H1 (cell line): ENCODE measurements around the gene ADGRA3. TPM values are rescaled to one million over a fixed set of nuclear protein-coding genes. Genes with fewer than 3 reads are reported as not detected.

ENCODE experiments used
- CTCF ChIA-PET: fragments of 300-600 bp; sonication (Branson Sonifier 250); formaldehyde crosslinking; loops from one replicate; lab custom pipeline; 2021; ENCODE audit not compliant: partially characterized antibody; lab: Charles Lee
- POLR2A ChIA-PET: fragments of 300-600 bp; sonication (Branson Sonifier 250); formaldehyde crosslinking; loops from one replicate; lab custom pipeline; 2021; ENCODE audit warnings: inconsistent platforms; ENCODE audit not compliant: partially characterized antibody; lab: Charles Lee
- DNase-seq, 2 experiments: peaks; one replicate each; pipeline versions ENCODE4 v3.0.0 to v3.0.0-alpha.2; 2010 to 2022; ENCODE audit warnings: low spot score in 2 of 2, low read depth in 1 of 2, mixed read lengths in 1 of 2
- FAIRE-seq: peaks from 2 replicates; lab custom pipeline; 2011; peaks lifted over from hg19 to GRCh38; lab: Jason Lieb, UNC
- H2AFZ ChIP-seq: 2 replicates; pipeline ENCODE4 v1.8.1; 2012; ENCODE audit warnings: low read length, inconsistent platforms
- H2AK5ac ChIP-seq: 2 replicates; pipeline ENCODE4 v1.6.1; 2013; ENCODE audit warnings: low read depth, low read length
- H2BK120ac ChIP-seq: replicated peaks from 2 replicates; pipeline ENCODE3; 2013; ENCODE audit warnings: low read depth, low read length, inconsistent platforms
- H2BK12ac ChIP-seq: 2 replicates; pipeline ENCODE4 v1.6.1; 2013; ENCODE audit warnings: low read depth, low read length
- H2BK15ac ChIP-seq: 2 replicates; pipeline ENCODE4 v1.6.1; 2013; ENCODE audit warnings: low read length
- H2BK20ac ChIP-seq: 2 replicates; pipeline ENCODE4 v1.6.1; 2013; ENCODE audit warnings: low read length
- H2BK5ac ChIP-seq: 2 replicates; pipeline ENCODE4 v1.6.1; 2013; ENCODE audit warnings: low read depth, low read length
- H3K14ac ChIP-seq: 2 replicates; pipeline ENCODE4 v1.6.1; 2013; ENCODE audit warnings: inconsistent platforms; ENCODE audit not compliant: insufficient read length
- H3K18ac ChIP-seq: 2 replicates; pipeline ENCODE4 v1.6.1; 2013; ENCODE audit warnings: low read length; ENCODE audit errors: extremely low read depth
- H3K23ac ChIP-seq: 2 replicates; pipeline ENCODE4 v1.6.1; 2013; ENCODE audit warnings: inconsistent platforms; ENCODE audit not compliant: insufficient read length
- H3K23me2 ChIP-seq: 2 replicates; pipeline ENCODE4 v1.6.1; 2013; ENCODE audit warnings: low read depth, low read length
- H3K27ac ChIP-seq: 2 replicates; pipeline ENCODE4 v1.6.1; 2011; ENCODE audit warnings: low read depth, low read length, inconsistent platforms
- H3K27me3 ChIP-seq, 4 experiments: replicated peaks in 1 of 4; 1 replicate in 1 of 4; 2 replicates in 3 of 4; pipeline versions ENCODE4 v1.6.1 to v1.8.1; 2011 to 2013; ENCODE audit warnings: low read length in 3 of 4, mild to moderate bottlenecking in 3 of 4, inconsistent platforms in 2 of 4, mixed read lengths in 2 of 4, moderate library complexity in 1 of 4; ENCODE audit not compliant: control insufficient read depth in 3 of 4, insufficient read depth in 3 of 4; ENCODE audit errors: extremely low read depth in 1 of 4
- H3K36me3 ChIP-seq, 4 experiments: 2 replicates each; pipeline versions ENCODE4 v1.6.1 to v1.8.1; 2011 to 2013; ENCODE audit warnings: mild to moderate bottlenecking in 4 of 4, low read length in 3 of 4, moderate library complexity in 2 of 4, control low read depth in 1 of 4, inconsistent platforms in 1 of 4; ENCODE audit not compliant: insufficient read depth in 4 of 4, control insufficient read depth in 2 of 4
- H3K4ac ChIP-seq: replicated peaks from 2 replicates; pipeline ENCODE3; 2013; ENCODE audit warnings: low read length, low read depth, mixed read lengths, inconsistent platforms; ENCODE audit not compliant: insufficient read length
- H3K4me1 ChIP-seq, 4 experiments: replicated peaks in 1 of 4; 1 replicate in 1 of 4; 2 replicates in 3 of 4; pipeline versions ENCODE4 v1.6.1 to v1.8.1; 2011 to 2013; ENCODE audit warnings: low read length in 3 of 4, inconsistent platforms in 2 of 4, mixed read lengths in 1 of 4; ENCODE audit not compliant: insufficient read depth in 4 of 4, control insufficient read depth in 3 of 4
- H3K4me2 ChIP-seq, 2 experiments: 2 replicates each; pipeline versions ENCODE4 v1.6.1 to v1.8.1; 2011 to 2013; ENCODE audit warnings: low read depth in 2 of 2, low read length in 2 of 2, control low read depth in 1 of 2, inconsistent platforms in 1 of 2, mild to moderate bottlenecking in 1 of 2; ENCODE audit not compliant: insufficient read depth in 1 of 2
- H3K4me3 ChIP-seq, 4 experiments: fragments of 200-600, 300-600 bp in 1 of 4; sonication (generic), shearing (Covaris generic), sonication (Bioruptor Twin) in 1 of 4; 2 replicates each; pipeline versions ENCODE4 v1.5.1 to v1.8.1; 2011 to 2016; ENCODE audit warnings: low read length in 4 of 4, low read depth in 3 of 4, control low read depth in 2 of 4, inconsistent platforms in 2 of 4, mild to moderate bottlenecking in 2 of 4, mixed read lengths in 1 of 4, moderate library complexity in 1 of 4; ENCODE audit not compliant: insufficient read depth in 2 of 4; ENCODE audit errors: extremely low read depth in 1 of 4
- H3K56ac ChIP-seq: replicated peaks from 2 replicates; pipeline ENCODE3; 2013; ENCODE audit warnings: low read depth, mild to moderate bottlenecking, mixed read lengths, low read length, inconsistent platforms; ENCODE audit not compliant: insufficient read length
- H3K79me1 ChIP-seq: 2 replicates; pipeline ENCODE4 v1.6.1; 2013; ENCODE audit warnings: low read depth, low read length, control low read depth
- H3K79me2 ChIP-seq, 2 experiments: 2 replicates each; pipeline versions ENCODE4 v1.6.1 to v1.8.1; 2012 to 2013; ENCODE audit warnings: low read length in 2 of 2, mild to moderate bottlenecking in 2 of 2, inconsistent platforms in 1 of 2; ENCODE audit not compliant: insufficient read depth in 2 of 2, control insufficient read depth in 1 of 2
- H3K9ac ChIP-seq, 4 experiments: replicated peaks in 1 of 4; 1 replicate in 1 of 4; 2 replicates in 3 of 4; pipeline versions ENCODE4 v1.6.1 to v1.8.1; 2011 to 2013; ENCODE audit warnings: low read depth in 3 of 4, low read length in 3 of 4, control low read depth in 2 of 4, mild to moderate bottlenecking in 2 of 4, moderate library complexity in 2 of 4, inconsistent platforms in 1 of 4; ENCODE audit errors: extremely low read depth in 1 of 4
- H3K9me3 ChIP-seq, 2 experiments: 2 replicates each; pipeline versions ENCODE4 v1.6.1 to v1.8.1; 2012 to 2013; ENCODE audit warnings: mild to moderate bottlenecking in 2 of 2, moderate library complexity in 2 of 2, control low read depth in 1 of 2, inconsistent platforms in 1 of 2, low read depth in 1 of 2, low read length in 1 of 2, mixed read lengths in 1 of 2; ENCODE audit not compliant: insufficient read depth in 2 of 2
- H4K20me1 ChIP-seq, 2 experiments: replicated peaks in 1 of 2; 2 replicates each; pipeline versions ENCODE3 to v1.8.1; 2011 to 2013; ENCODE audit warnings: inconsistent platforms in 2 of 2, low read length in 2 of 2, mild to moderate bottlenecking in 1 of 2; ENCODE audit not compliant: insufficient read depth in 2 of 2, control insufficient read depth in 1 of 2
- H4K5ac ChIP-seq: 2 replicates; pipeline ENCODE4 v1.6.1; 2013; ENCODE audit warnings: low read length, low read depth, mixed read lengths, inconsistent platforms; ENCODE audit not compliant: insufficient read length
- H4K8ac ChIP-seq: 2 replicates; pipeline ENCODE4 v1.8.0; 2013; ENCODE audit warnings: mild to moderate bottlenecking, moderate library complexity, low read length, inconsistent platforms; ENCODE audit not compliant: insufficient read depth; ENCODE audit errors: extremely low read depth
- H4K91ac ChIP-seq: replicated peaks from 2 replicates; pipeline ENCODE3; 2013; ENCODE audit warnings: low read length, mixed read lengths, inconsistent platforms; ENCODE audit not compliant: insufficient read length
- BCL11A ChIP-seq, 2 experiments: IDR thresholded peaks; one replicate each; pipeline ENCODE4 v1.6.1; 2011; ENCODE audit warnings: low read depth in 2 of 2, low read length in 2 of 2, mild to moderate bottlenecking in 2 of 2
- CHD1 ChIP-seq: IDR thresholded peaks from 2 replicates; pipeline ENCODE4 v1.6.1; 2012; ENCODE audit warnings: low read depth, low read length, improper control_type of control experiment
- EZH2 ChIP-seq: fragments of 200-600 bp; sonication (generic); IDR thresholded peaks from 2 replicates; pipeline ENCODE4 v1.7.1; 2012; ENCODE audit warnings: low read depth, mild to moderate bottlenecking, moderate library complexity, low read length, inconsistent platforms; ENCODE audit not compliant: severe bottlenecking
- GABPA ChIP-seq: IDR thresholded peaks from 2 replicates; pipeline ENCODE4 v1.6.1; 2011; ENCODE audit warnings: mild to moderate bottlenecking, low read length, moderate library complexity, borderline replicate concordance; ENCODE audit not compliant: insufficient read depth
- KDM1A ChIP-seq: fragments of 200-600, 300-600 bp; sonication (generic); IDR thresholded peaks from 2 replicates; pipeline ENCODE4 v1.7.1; 2016; ENCODE audit warnings: mild to moderate bottlenecking, low read length, borderline replicate concordance
- KDM5A ChIP-seq: fragments of 200-600 bp; IDR thresholded peaks from 2 replicates; pipeline ENCODE4 v1.7.1; 2012; ENCODE audit warnings: mild to moderate bottlenecking, low read length, inconsistent platforms, mixed read lengths
- SAP30 ChIP-seq: fragments of 300-600 bp; sonication (generic); IDR thresholded peaks from 2 replicates; pipeline ENCODE4 v1.7.1; 2012; ENCODE audit warnings: low read length, moderate library complexity, mild to moderate bottlenecking, inconsistent platforms; ENCODE audit not compliant: insufficient read depth, insufficient replicate concordance
- SRF ChIP-seq: IDR thresholded peaks from 2 replicates; pipeline ENCODE4 v1.6.1; 2011; ENCODE audit warnings: mild to moderate bottlenecking, low read depth, low read length, moderate library complexity
- WGBS, 2 experiments: shearing (Covaris generic) in 1 of 2; methylation state at CpG; one replicate each; pipeline versions ENCODE4 v1.1.6 to v1.1.7; 2013 to 2015; ENCODE audit warnings: low lambda C conversion rate in 2 of 2, mixed read lengths in 2 of 2, inconsistent platforms in 1 of 2, low coverage in 1 of 2, missing lambda C conversion rate in 1 of 2; ENCODE audit not compliant: insufficient replicate concordance in 2 of 2, insufficient coverage in 1 of 2, insufficient read length in 1 of 2; ENCODE audit errors: extremely low coverage in 1 of 2, missing lambda C conversion rate in 1 of 2; 5-methylcytosine and 5-hydroxymethylcytosine counted together
- polyA plus RNA-seq, 7 experiments: library from polyadenylated mRNA; depleted of rRNA in 3 of 7; stranded (reverse) in 5 of 7; unstranded in 2 of 7; fragments of >200 nt in 5 of 7; fragments of 200-250 nt in 2 of 7; gene quantifications; 1 replicate in 5 of 7; 2 replicates in 1 of 7; 4 replicates in 1 of 7; pipeline versions ENCODE4 v1.2.1 to v1.2.3, GENCODE V29; 2011 to 2013; ENCODE audit warnings: missing spikeins in 2 of 7, mixed read lengths in 2 of 7
- total RNA-seq: library from RNA; stranded (reverse); fragmentation: NEBNext Ultra II Directional; extraction: Animal tissue kit (Norgen Biotek cat#: 25700); gene quantifications from 2 replicates; pipeline ENCODE4 v1.2.1, GENCODE V29; 2021
- TF ChIP-seq, protein P1 (sequence below): IDR thresholded peaks from 2 replicates; pipeline ENCODE4 v1.6.1; 2012; ENCODE audit warnings: low read length, inconsistent platforms

Gene ADGRA3
- total and polyA plus RNA-seq, 2 of the 8 experiments (the other 6 are each of a cell fraction or from before 2014, with no cell fraction given): 31.5 to 63.0 TPM

DNA sequence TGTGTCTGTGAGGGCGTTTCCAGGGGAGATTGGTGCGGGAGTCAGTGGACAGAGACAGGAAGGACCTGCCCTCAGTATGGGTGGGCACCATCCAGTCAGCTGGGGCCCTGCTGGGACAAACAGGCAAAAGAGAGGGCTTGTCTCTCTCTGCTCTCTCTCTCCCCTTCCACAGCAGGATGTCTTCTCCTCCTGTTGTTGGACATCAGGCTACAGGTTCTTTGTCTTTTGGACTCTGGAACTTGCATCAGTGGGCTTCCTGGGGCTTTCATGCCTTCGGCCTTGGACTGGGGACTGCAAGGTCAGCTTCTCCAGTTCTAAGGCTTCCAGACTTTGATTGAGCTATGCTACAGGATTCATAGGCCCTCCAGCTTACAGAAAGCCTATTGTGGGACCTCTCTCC, 59.6 kb downstream of the ADGRA3 start:
- Histone ChIP-seq H4K20me1 (peaks cover 0 to 1% of the 10 kb centered on the region in 2 experiments), H2BK5ac (no peak overlapping the region; the same call in 1 of the 2 replicates), H2BK15ac (no peak overlapping the region), H3K79me2 (0 out of 4 replicates have a peak, but pooled peaks cover 0 to 6% of the 10 kb centered on the region in 2 experiments), H4K91ac (no peak overlapping the region), H2AFZ (no peak overlapping the region), H3K36me3 (peaks cover 3 to 19% (median 5%) of the 10 kb centered on the region in 4 experiments; a peak in 3 of 8 replicates), H3K14ac (no peak overlapping the region), H2BK12ac (no peak overlapping the region), H3K23me2 (no peaks in the 10 kb centered on the region; the same call in 1 of the 2 replicates), H2AK5ac (no peak overlapping the region), H4K8ac (no peak overlapping the region), H3K4me1 (peaks cover 0 to 10% (median 3%) of the 10 kb centered on the region in 4 experiments; a peak in 3 of 7 replicates), H3K27me3 (no peaks in the 10 kb centered on the region), H3K23ac (no peak overlapping the region), H3K4me2 (no peak overlapping the region), H3K9me3 (no peaks in the 10 kb centered on the region), H3K4ac (no peak overlapping the region)
- FAIRE-seq: no peak
- no peak for DNase-seq
- WGBS, 2 experiments: 88% methylated on average over 3 of the region's 3 CpGs; no CpG with 5 or more reads in 1 of the 2 experiments
- TF ChIP-seq, protein P1, sequence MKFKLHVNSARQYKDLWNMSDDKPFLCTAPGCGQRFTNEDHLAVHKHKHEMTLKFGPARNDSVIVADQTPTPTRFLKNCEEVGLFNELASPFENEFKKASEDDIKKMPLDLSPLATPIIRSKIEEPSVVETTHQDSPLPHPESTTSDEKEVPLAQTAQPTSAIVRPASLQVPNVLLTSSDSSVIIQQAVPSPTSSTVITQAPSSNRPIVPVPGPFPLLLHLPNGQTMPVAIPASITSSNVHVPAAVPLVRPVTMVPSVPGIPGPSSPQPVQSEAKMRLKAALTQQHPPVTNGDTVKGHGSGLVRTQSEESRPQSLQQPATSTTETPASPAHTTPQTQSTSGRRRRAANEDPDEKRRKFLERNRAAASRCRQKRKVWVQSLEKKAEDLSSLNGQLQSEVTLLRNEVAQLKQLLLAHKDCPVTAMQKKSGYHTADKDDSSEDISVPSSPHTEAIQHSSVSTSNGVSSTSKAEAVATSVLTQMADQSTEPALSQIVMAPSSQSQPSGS: no peak
- TF ChIP-seq BCL11A (IDR thresholded peaks at IDR 0.05; ENCODE audit: low read depth in 2 of 2, low read length in 2 of 2) (no peak), GABPA (no peak), KDM1A (no peak), EZH2 (no peak), SRF (no peak), CHD1 (no peak), SAP30 (no peak), KDM5A (no peak)
- TF ChIP-seq, all 59 proteins: peak for 0
- no peak overlapping the region for H4K5ac ChIP-seq
- ChIA-PET CTCF (interaction anchor here (1.0 kb wide), 1 partner anchor 14 kb away, joined by 3 read pairs; no protein-coding TSS in a partner anchor), POLR2A (no interaction called here)
- no peaks in the 10 kb centered on the region for H3K79me1 ChIP-seq
- no peak overlapping the region for H2BK120ac ChIP-seq
- no peak overlapping the region for H3K4me3 ChIP-seq
- H3K27ac ChIP-seq: no peak overlapping the region
- no peak overlapping the region for H2BK20ac ChIP-seq
- no peak overlapping the region for H3K56ac ChIP-seq
- H3K18ac ChIP-seq: no peak overlapping the region
- no peak overlapping the region for H3K9ac ChIP-seq
